Measurements from ENCODE around the gene CBLB. TPM values are rescaled to one million over a fixed set of nuclear protein-coding genes. Genes with fewer than 3 reads are reported as not detected.
A peak's percentile ranks its signal among the peaks of the same experiment; 100 is the strongest.

CBLB gene
- total and polyA plus RNA-seq, 7 donors = 4.2 to 18.2 (median 12.1) TPM

DNA sequence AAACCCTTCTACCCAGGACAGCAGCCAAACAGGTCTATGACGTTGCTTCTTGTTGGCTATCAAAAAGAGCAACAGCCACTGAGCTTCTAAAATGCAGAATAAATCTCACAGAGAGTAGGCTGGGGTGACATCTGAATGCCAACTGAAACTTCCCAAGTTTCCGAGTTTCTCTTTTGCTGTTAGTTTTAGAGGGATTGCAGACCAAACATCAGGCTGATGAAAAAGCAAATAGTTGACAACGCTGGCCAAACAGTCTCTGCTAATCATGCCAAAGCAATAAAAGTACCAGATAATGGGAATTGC lies 670 bp upstream of the CBLB start:
- Histone ChIP-seq H3K36me3 (ENCODE audit: insufficient read depth in 1 of 2, low read depth in 1 of 2) (peaks cover 0 to 9% of the 10 kb centered on the region in 2 donors), H3K9me3 (no peaks in the 10 kb centered on the region), H3K4me3 (peak overlapping the region; percentile 96), H3K27ac (peak overlapping the region; percentile 93), H3K4me1 (peaks cover 35% of the 10 kb centered on the region), H3K27me3 (ENCODE audit: insufficient read depth in 3 of 3, low read length in 2 of 3) (no peaks in the 10 kb centered on the region)
- 0% methylated on average over 3 of the region's 3 CpGs for WGBS, 3 donors
- intact Hi-C loops (cut with DNase I) = loop anchor here in 1 of 2 donors (2.0 to 5.0 kb wide), 2 partner anchors 63 to 738 kb away; no protein-coding TSS in a partner anchor
- TF ChIP-seq, protein P1, sequence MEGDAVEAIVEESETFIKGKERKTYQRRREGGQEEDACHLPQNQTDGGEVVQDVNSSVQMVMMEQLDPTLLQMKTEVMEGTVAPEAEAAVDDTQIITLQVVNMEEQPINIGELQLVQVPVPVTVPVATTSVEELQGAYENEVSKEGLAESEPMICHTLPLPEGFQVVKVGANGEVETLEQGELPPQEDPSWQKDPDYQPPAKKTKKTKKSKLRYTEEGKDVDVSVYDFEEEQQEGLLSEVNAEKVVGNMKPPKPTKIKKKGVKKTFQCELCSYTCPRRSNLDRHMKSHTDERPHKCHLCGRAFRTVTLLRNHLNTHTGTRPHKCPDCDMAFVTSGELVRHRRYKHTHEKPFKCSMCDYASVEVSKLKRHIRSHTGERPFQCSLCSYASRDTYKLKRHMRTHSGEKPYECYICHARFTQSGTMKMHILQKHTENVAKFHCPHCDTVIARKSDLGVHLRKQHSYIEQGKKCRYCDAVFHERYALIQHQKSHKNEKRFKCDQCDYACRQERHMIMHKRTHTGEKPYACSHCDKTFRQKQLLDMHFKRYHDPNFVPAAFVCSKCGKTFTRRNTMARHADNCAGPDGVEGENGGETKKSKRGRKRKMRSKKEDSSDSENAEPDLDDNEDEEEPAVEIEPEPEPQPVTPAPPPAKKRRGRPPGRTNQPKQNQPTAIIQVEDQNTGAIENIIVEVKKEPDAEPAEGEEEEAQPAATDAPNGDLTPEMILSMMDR (IDR thresholded peaks at IDR 0.05) = no peak
- DNase-seq (no peak), ATAC-seq (no peak)

DNA sequence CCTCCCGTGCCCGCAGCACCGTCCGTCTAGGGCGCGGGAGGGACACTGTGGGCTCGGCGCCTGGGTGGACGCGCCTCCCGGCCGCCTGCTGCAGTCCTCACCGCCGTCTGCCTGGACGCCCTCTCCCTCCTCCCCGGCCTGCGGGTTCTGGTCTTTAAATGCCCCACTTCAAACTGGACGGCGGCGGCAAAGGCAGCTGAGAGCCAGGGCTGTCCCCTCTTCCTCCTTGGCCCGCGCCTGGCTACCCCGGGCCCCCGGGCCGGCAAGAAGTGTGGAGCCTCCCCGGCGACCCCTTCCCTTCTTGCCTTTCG lies 426 bp downstream of the CBLB start:
- ATAC-seq = peak; percentile 59 to 76 (median 64)
- peak; percentile 53 to 78 for DNase-seq
- peak overlapping the region; percentile 96 for H3K4me3 ChIP-seq
- H3K4me1 ChIP-seq = peaks cover 42% of the 10 kb centered on the region
- intact Hi-C loops (cut with DNase I) = loop anchor here in 1 of 2 donors (2.0 to 5.0 kb wide), 2 partner anchors 62 to 739 kb away; no protein-coding TSS in a partner anchor
- no peaks in the 10 kb centered on the region for H3K9me3 ChIP-seq
- H3K27me3 ChIP-seq (ENCODE audit: insufficient read depth in 3 of 3, low read length in 2 of 3) = no peaks in the 10 kb centered on the region
- TF ChIP-seq, protein P1 (IDR thresholded peaks at IDR 0.05) = no peak
- peak overlapping the region; percentile 93 for H3K27ac ChIP-seq
- peaks cover 0 to 9% of the 10 kb centered on the region in 2 donors for H3K36me3 ChIP-seq (ENCODE audit: insufficient read depth in 1 of 2, low read depth in 1 of 2)
- WGBS, 3 donors = 0 to 1% (median 0%) methylated on average over 13 to 28 of the region's 28 CpGs

DNA sequence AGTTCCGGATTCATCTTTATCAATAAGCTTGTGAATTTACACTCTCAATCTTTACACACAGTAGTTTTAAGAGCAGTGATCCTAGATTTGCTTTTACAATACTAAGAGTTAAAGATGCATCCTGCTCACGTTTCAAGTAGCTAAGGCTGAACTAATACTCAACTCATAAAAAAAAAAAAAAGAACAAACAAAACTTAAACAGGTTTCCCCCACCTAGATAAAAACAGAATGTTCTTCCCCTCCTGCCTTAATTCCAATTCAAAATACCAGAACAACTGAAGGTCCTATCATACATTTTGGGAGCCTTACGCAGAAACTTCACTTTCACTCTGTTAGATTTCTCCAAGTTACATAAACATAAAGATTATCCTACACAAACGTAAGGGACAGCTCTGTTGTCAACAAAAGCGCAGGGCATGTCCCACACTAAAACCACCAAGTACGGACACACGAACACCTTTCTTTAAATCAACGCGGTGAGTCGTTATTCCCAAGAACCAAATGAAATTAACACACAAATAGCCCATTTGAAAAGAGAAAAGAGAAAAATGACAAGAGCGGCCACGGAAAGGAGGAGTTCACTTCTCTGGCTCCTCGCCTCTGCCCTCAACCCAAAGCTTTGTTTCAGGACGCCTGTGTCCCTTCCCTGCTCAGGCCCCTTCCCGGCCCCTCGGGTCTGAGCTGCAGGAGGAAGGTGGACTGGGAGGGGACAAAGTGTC lies 941 bp downstream of the CBLB start:
- no peak for ATAC-seq

DNA sequence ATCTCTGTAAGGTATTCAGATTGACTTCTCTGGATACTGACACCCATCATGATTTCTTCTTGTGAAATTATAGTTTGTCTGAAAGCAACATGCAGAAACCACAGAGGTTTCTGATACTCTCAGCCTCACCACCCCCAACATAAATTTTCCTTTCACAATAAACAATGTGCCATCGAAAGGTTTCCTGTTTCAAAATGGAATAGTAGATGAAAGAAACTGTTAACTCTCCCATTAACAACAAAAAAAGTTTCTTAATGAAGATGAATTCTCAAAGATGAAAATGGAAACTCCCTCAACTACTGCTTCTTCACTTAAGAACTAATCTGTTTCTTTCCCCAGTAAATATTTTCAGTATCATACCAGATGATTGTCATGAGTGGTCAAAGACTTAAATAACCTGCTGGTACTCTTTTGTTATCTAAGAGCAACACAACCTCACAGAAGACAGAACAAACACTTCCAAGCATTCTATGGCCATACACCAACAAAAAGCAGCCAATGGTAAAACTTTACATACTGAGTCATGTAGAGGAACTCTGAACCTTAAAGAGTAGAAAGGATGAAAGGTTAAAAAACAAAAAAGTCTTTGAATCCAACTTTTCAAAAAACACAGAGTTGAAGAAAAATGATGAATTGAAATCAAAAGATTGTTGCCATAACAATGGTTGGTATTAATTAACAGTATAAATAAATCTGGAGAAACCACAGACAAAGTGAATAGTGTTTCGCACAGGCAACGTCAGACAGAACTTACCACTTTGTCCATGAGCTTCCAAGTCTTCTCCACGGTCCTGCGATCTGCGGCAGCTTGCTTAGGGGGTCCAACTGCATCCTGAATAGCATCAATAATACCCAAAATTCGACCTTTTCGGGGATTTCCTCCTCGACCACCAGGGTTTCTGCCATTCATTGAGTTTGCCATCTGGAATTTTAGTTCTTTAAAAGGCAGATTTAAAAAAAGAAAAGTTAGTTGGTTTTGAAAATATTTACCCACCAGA lies 1.9 kb downstream of the CBLB start:
- 17 to 28% (median 18%) methylated on average over 9 of the region's 9 CpGs for WGBS, 3 donors
- Histone ChIP-seq H3K27me3 (ENCODE audit: insufficient read depth in 3 of 3, low read length in 2 of 3) (no peaks in the 10 kb centered on the region), H3K36me3 (ENCODE audit: insufficient read depth in 1 of 2, low read depth in 1 of 2) (peaks cover 0 to 9% of the 10 kb centered on the region in 2 donors), H3K9me3 (no peaks in the 10 kb centered on the region), H3K4me1 (peaks cover 42% of the 10 kb centered on the region), H3K4me3 (peak overlapping the region; percentile 96), H3K27ac (peak overlapping the region; percentile 93)
- ATAC-seq = no peak
- intact Hi-C loops (cut with DNase I) = loop anchor here in 1 of 2 donors (5.0 kb wide), 1 partner anchor 740 kb away; no protein-coding TSS in a partner anchor
- TF ChIP-seq, protein P1 (IDR thresholded peaks at IDR 0.05) = no peak
- peak in 1 of 2 donors; percentile 31 for DNase-seq

More for the DNA sequence above, 941 bp downstream of the CBLB start:
- TF ChIP-seq, protein P1 (IDR thresholded peaks at IDR 0.05) = no peak
- Histone ChIP-seq H3K27ac (peak overlapping the region; percentile 93), H3K27me3 (ENCODE audit: insufficient read depth in 3 of 3, low read length in 2 of 3) (no peaks in the 10 kb centered on the region), H3K4me3 (peak overlapping the region; percentile 96), H3K4me1 (peaks cover 42% of the 10 kb centered on the region), H3K9me3 (no peaks in the 10 kb centered on the region), H3K36me3 (ENCODE audit: insufficient read depth in 1 of 2, low read depth in 1 of 2) (peaks cover 0 to 9% of the 10 kb centered on the region in 2 donors)
- DNase-seq = no peak
- intact Hi-C loops (cut with DNase I) = loop anchor here in 1 of 2 donors (2.0 to 5.0 kb wide), 2 partner anchors 61 to 739 kb away; no protein-coding TSS in a partner anchor
- WGBS, 3 donors = 2 to 4% (median 3%) methylated on average over 16 of the region's 16 CpGs

Measured in psoas muscle (tissue), 8 donors.